ENCODE data around the gene ATP1B3. TPM values are rescaled to one million over a fixed set of nuclear protein-coding genes. Genes with fewer than 3 reads are reported as not detected.

ATP1B3 gene
- total RNA-seq, 6 experiments from 2014 or later, result 219 to 273 (median 247) TPM

- no peak for DNase-seq
- H3K27ac Mint-ChIP-seq, result no peak overlapping the region
Measured at GRCh38 chr3:141955175-141955574, 78.7 kb downstream of the ATP1B3 start.

GRCh38 chr3:141959589-141960554 is 83.4 kb downstream of the ATP1B3 start:
- no peaks in the 10 kb centered on the region for H3K9me3 Mint-ChIP-seq
- H3K36me3 Mint-ChIP-seq (ENCODE audit: low read depth), result peaks cover 7% of the 10 kb centered on the region
- H3K27ac Mint-ChIP-seq, result peak overlapping the region; percentile 92
- TF ChIP-seq, protein P1, sequence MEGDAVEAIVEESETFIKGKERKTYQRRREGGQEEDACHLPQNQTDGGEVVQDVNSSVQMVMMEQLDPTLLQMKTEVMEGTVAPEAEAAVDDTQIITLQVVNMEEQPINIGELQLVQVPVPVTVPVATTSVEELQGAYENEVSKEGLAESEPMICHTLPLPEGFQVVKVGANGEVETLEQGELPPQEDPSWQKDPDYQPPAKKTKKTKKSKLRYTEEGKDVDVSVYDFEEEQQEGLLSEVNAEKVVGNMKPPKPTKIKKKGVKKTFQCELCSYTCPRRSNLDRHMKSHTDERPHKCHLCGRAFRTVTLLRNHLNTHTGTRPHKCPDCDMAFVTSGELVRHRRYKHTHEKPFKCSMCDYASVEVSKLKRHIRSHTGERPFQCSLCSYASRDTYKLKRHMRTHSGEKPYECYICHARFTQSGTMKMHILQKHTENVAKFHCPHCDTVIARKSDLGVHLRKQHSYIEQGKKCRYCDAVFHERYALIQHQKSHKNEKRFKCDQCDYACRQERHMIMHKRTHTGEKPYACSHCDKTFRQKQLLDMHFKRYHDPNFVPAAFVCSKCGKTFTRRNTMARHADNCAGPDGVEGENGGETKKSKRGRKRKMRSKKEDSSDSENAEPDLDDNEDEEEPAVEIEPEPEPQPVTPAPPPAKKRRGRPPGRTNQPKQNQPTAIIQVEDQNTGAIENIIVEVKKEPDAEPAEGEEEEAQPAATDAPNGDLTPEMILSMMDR (IDR thresholded peaks at IDR 0.05), result no peak
- no peaks in the 10 kb centered on the region; the same call in 1 of the 2 replicates for H3K27me3 Mint-ChIP-seq (ENCODE audit: insufficient read depth)
- H3K4me1 Mint-ChIP-seq (ENCODE audit: low read depth), result peaks cover 42% of the 10 kb centered on the region
- DNase-seq, result peak; percentile 73
- H3K4me3 Mint-ChIP-seq, result peak overlapping the region; percentile 73

More at GRCh38 chr3:141955175-141955574, 78.7 kb downstream of the ATP1B3 start:
- Mint-ChIP-seq H3K4me1 (ENCODE audit: low read depth) (peaks cover 19% of the 10 kb centered on the region), H3K36me3 (ENCODE audit: low read depth) (peaks cover 12% of the 10 kb centered on the region), H3K4me3 (no peak overlapping the region), H3K27me3 (ENCODE audit: insufficient read depth) (no peaks in the 10 kb centered on the region; the same call in 1 of the 2 replicates), H3K9me3 (no peaks in the 10 kb centered on the region)
- TF ChIP-seq, protein P1 (IDR thresholded peaks at IDR 0.05), result no peak

GRCh38 chr3:141960731-141961130 is 84.3 kb downstream of the ATP1B3 start:
- Mint-ChIP-seq H3K36me3 (ENCODE audit: low read depth) (peaks cover 7% of the 10 kb centered on the region), H3K4me3 (peak overlapping the region; percentile 73; the same call in 1 of the 2 replicates), H3K27me3 (ENCODE audit: insufficient read depth) (no peaks in the 10 kb centered on the region), H3K9me3 (no peaks in the 10 kb centered on the region), H3K4me1 (ENCODE audit: low read depth) (peaks cover 36% of the 10 kb centered on the region), H3K27ac (peak overlapping the region; percentile 92)
- TF ChIP-seq, protein P1 (IDR thresholded peaks at IDR 0.05), result no peak
- DNase-seq, result peak; percentile 14

GRCh38 chr3:141963301-141963700 is 86.9 kb downstream of the ATP1B3 start:
- Mint-ChIP-seq H3K27me3 (ENCODE audit: insufficient read depth) (no peaks in the 10 kb centered on the region), H3K4me1 (ENCODE audit: low read depth) (peaks cover 36% of the 10 kb centered on the region), H3K36me3 (ENCODE audit: low read depth) (peaks cover 2% of the 10 kb centered on the region; the same call in 1 of the 2 replicates), H3K27ac (no peak overlapping the region), H3K9me3 (no peaks in the 10 kb centered on the region), H3K4me3 (no peak overlapping the region)
- DNase-seq, result peak; percentile 26
- TF ChIP-seq, protein P1 (IDR thresholded peaks at IDR 0.05), result no peak

DNA sequence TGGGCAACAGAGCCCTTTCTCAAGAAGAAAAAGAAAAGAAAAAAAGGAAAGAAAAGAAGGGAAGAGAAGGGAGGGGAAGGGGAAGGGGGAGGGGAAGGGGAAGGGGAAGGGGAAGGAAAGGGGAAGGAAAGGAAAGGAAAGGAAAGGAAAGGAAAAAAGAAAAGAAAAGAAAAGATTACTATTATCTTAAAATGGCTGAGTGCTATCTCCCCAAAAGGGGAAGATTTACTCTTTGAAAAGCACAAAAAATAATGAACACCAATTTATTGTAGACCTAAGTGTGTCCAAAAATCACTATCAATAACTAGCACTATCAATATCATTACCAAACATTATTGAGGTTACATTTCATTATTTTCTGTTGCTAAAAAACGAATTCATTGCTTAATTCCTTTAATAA is 89.0 kb downstream of the ATP1B3 start:
- TF ChIP-seq, protein P1 (IDR thresholded peaks at IDR 0.05), result no peak
- no peaks in the 10 kb centered on the region for H3K36me3 Mint-ChIP-seq (ENCODE audit: low read depth)
- no peak for DNase-seq
- peaks cover 21% of the 10 kb centered on the region for H3K4me1 Mint-ChIP-seq (ENCODE audit: low read depth)
- H3K9me3 Mint-ChIP-seq, result no peaks in the 10 kb centered on the region
- no peaks in the 10 kb centered on the region for H3K27me3 Mint-ChIP-seq (ENCODE audit: insufficient read depth)
- H3K4me3 Mint-ChIP-seq, result no peak overlapping the region
- H3K27ac Mint-ChIP-seq, result no peak overlapping the region

All from HFFc6 (cell line).